HG03571 (cell line): Measurements from ENCODE around the gene MAPT.
"Not testable (repeated sequence)": the region's sequence is repeated elsewhere in the genome, so short reads cannot be mapped to it uniquely, and the experiment has no call there.

Source experiments
- ATAC-seq: cut with Tn5 transposase; IDR thresholded peaks from one replicate; pipeline ENCODE4 v1.9.1; 2021; ENCODE audit not compliant: unreplicated experiment

Gene MAPT

GRCh38 chr17:45896803-45897693 is 2.7 kb downstream of the MAPT start:
- no peak for ATAC-seq

GRCh38 chr17:45900136-45900535 is 5.8 kb downstream of the MAPT start:
- ATAC-seq: no peak

- ATAC-seq: no peak
These were observed 6.5 kb downstream of the MAPT start for GRCh38 chr17:45900723-45901415.

GRCh38 chr17:45902892-45903346 is 8.6 kb downstream of the MAPT start:
- ATAC-seq: no peak

GRCh38 chr17:45904866-45905265 is 10.5 kb downstream of the MAPT start:
- ATAC-seq: no peak

GRCh38 chr17:45905814-45906213 is 11.5 kb downstream of the MAPT start:
- no peak for ATAC-seq

GRCh38 chr17:45906237-45906636 is 11.9 kb downstream of the MAPT start:
- no peak for ATAC-seq

GRCh38 chr17:45906927-45907622 is 12.7 kb downstream of the MAPT start:
- ATAC-seq: no peak

GRCh38 chr17:45907750-45908395 is 13.5 kb downstream of the MAPT start:
- ATAC-seq: no peak

GRCh38 chr17:45908460-45908859 is 14.1 kb downstream of the MAPT start:
- no peak for ATAC-seq

- ATAC-seq: no peak
These were observed 14.6 kb downstream of the MAPT start for GRCh38 chr17:45908935-45909334.

GRCh38 chr17:45910667-45911066 is 16.3 kb downstream of the MAPT start:
- ATAC-seq: no peak

GRCh38 chr17:45912319-45912718 is 18.0 kb downstream of the MAPT start:
- ATAC-seq: no peak

GRCh38 chr17:45913030-45913429 is 18.7 kb downstream of the MAPT start:
- not testable (repeated sequence) for ATAC-seq

- ATAC-seq: no peak
These were observed 19.8 kb downstream of the MAPT start for GRCh38 chr17:45914047-45914717.

GRCh38 chr17:45915263-45915662 is 20.9 kb downstream of the MAPT start:
- no peak for ATAC-seq

GRCh38 chr17:45917081-45917480 is 22.7 kb downstream of the MAPT start:
- ATAC-seq: no peak

- ATAC-seq: no peak
These were observed 23.9 kb downstream of the MAPT start for GRCh38 chr17:45918241-45918745.

GRCh38 chr17:45919136-45919535 is 24.8 kb downstream of the MAPT start:
- ATAC-seq: no peak

- ATAC-seq: no peak
These were observed 25.7 kb downstream of the MAPT start for GRCh38 chr17:45920083-45920482.
